ENCODE data around the gene C19orf85. TPM values are rescaled to one million over a fixed set of nuclear protein-coding genes. Genes with fewer than 3 reads are reported as not detected.

Gene C19orf85
- total and polyA plus RNA-seq, 2 experiments from 2014 or later = not detected

DNA sequence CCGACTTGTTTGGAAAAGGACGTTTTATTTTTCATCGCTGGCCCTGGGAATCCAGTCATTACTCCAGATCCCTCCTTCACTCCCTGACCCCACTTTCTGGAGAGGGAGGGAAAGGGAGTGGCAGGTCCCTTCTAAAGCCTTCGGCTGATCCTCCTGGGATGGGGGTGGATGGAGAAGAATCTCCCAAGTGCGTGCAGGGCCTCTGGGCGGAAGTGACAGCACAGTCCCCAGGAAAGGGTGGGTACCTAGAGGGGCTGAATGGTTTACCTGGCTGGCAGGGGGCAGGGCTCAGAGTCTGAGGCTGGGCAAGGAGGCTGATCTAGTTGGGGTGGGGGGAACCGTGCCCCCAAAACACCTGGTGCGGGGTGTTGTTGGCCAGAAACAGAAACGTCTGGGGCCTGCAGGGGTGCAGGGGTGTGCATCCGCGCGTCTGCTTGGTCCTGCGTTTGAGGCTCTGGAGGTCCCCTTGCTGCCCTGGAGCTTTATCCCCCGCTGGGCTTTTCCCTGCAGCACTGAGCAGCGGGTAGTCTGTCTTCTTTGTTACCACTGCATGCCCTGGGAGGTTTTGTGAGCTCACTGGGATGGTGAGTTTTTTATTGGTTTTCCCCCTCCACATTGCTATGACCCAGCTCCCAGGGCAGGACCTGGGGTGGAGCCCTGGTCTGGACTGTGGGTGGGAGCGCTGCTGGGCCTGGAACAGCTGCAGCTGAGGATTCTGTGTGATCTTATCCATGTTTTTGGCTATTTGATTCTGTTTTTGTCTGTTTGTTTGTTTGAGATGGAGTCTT is 8.9 kb upstream of the C19orf85 start:
- Histone ChIP-seq H3K27me3 (replicated peaks; ENCODE audit: insufficient read depth) (no peaks in the 10 kb centered on the region), H3K9me3 (ENCODE audit: low read depth) (no peaks in the 10 kb centered on the region), H2AFZ (no peak overlapping the region), H4K20me1 (ENCODE audit: insufficient read depth) (no peaks in the 10 kb centered on the region), H3K36me3 (ENCODE audit: low read depth) (no peaks in the 10 kb centered on the region), H3K9me2 (ENCODE audit: insufficient read depth) (no peaks in the 10 kb centered on the region), H3K4me2 (ENCODE audit: unreplicated experiment) (no peak overlapping the region), H3K9ac (no peak overlapping the region), H3K4me3 (no peak overlapping the region), H3K79me2 (ENCODE audit: insufficient read depth) (peaks cover 12% of the 10 kb centered on the region), H3F3A (ENCODE audit: insufficient read depth) (no peaks in the 10 kb centered on the region; the same call in 1 of the 2 replicates), H3K27ac (no peak overlapping the region), H3K4me1 (ENCODE audit: insufficient read depth) (peaks cover 13% of the 10 kb centered on the region; the same call in 1 of the 2 replicates)
- peak; percentile 38 for DNase-seq
- 60 to 61% methylated on average over 16 of the region's 16 CpGs for WGBS, 2 experiments (ENCODE audit: low coverage in 1 of 2, low lambda C conversion rate in 2 of 2, missing lambda C conversion rate in 2 of 2)
- in situ Hi-C loops (cut with MboI) = no loop called here
- TF ChIP-seq EZH2 (IDR thresholded peaks at IDR 0.05; ENCODE audit: insufficient read depth, poor library complexity, severe bottlenecking) (no peak), EZH2phosphoT487 (IDR thresholded peaks at IDR 0.05; ENCODE audit: insufficient read depth, low read depth) (no peak)

DNA sequence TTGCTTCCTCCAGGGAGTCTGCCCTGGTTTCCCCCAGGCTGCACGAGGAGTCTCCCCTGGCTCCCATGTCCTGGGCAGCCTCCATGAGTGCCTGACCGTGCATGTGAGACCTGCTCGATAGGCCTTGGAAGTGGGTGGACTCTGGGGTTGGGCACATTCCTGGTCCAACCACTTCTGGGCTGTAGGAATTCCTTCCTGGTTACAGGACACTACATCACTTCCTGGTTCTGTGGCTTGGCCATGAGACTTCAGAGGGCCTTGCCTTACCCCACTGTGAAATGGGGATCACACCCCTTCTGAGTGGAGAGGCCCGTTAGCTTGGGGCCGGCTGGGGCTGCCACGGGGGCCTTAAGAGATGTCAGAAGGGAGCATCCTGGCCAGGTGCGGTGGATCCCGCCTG is 7.9 kb upstream of the C19orf85 start:
- in situ Hi-C loops (cut with MboI) = no loop called here
- 73 to 76% methylated on average over 8 of the region's 8 CpGs for WGBS, 2 experiments (ENCODE audit: low coverage in 1 of 2, low lambda C conversion rate in 2 of 2, missing lambda C conversion rate in 2 of 2)

DNA sequence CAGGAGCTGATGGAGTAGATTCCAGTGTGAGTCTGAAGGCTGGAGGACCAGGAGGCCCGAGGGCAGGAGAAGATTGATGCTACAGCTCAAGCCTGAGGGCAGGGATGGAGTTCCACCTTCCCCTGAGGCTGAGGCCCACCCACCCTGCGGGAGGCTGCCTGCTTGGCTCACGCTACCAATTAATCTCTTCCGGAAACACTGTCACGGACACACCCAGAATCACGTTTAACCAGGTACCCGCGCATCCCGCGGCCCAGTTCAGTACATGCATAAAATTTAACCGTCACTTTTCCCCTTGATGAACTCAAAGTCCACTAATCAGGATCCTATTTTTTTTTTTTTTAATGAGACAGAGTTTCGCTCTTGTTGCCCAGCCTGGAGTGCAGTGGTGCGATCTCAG is 6.7 kb upstream of the C19orf85 start:
- H3K36me3 ChIP-seq (ENCODE audit: low read depth) = no peaks in the 10 kb centered on the region
- H3K27me3 ChIP-seq (replicated peaks; ENCODE audit: insufficient read depth) = no peaks in the 10 kb centered on the region
- H3K4me3 ChIP-seq = no peak overlapping the region
- H3K9me3 ChIP-seq (ENCODE audit: low read depth) = no peaks in the 10 kb centered on the region
- no peak overlapping the region for H2AFZ ChIP-seq
- WGBS, 2 experiments (ENCODE audit: low coverage in 1 of 2, low lambda C conversion rate in 2 of 2, missing lambda C conversion rate in 2 of 2) = 80 to 84% methylated on average over 13 of the region's 13 CpGs
- H4K20me1 ChIP-seq (ENCODE audit: insufficient read depth) = no peaks in the 10 kb centered on the region
- H3K27ac ChIP-seq = no peak overlapping the region
- TF ChIP-seq EZH2phosphoT487 (IDR thresholded peaks at IDR 0.05; ENCODE audit: insufficient read depth, low read depth) (no peak), EZH2 (IDR thresholded peaks at IDR 0.05; ENCODE audit: insufficient read depth, poor library complexity, severe bottlenecking) (no peak)
- H3F3A ChIP-seq (ENCODE audit: insufficient read depth) = no peaks in the 10 kb centered on the region
- no peak overlapping the region for H3K4me2 ChIP-seq (ENCODE audit: unreplicated experiment)
- no peak overlapping the region for H3K9ac ChIP-seq
- H3K79me2 ChIP-seq (ENCODE audit: insufficient read depth) = no peaks in the 10 kb centered on the region
- DNase-seq = no peak
- in situ Hi-C loops (cut with MboI) = no loop called here
- no peaks in the 10 kb centered on the region for H3K9me2 ChIP-seq (ENCODE audit: insufficient read depth)
- H3K4me1 ChIP-seq (ENCODE audit: insufficient read depth) = peaks cover 13% of the 10 kb centered on the region

More for the DNA sequence above, 7.9 kb upstream of the C19orf85 start:
- H3K27ac ChIP-seq = no peak overlapping the region
- H2AFZ ChIP-seq = no peak overlapping the region; the same call in 1 of the 2 replicates
- H3K4me2 ChIP-seq (ENCODE audit: unreplicated experiment) = no peak overlapping the region
- no peaks in the 10 kb centered on the region for H3K9me3 ChIP-seq (ENCODE audit: low read depth)
- no peaks in the 10 kb centered on the region; the same call in 1 of the 2 replicates for H3F3A ChIP-seq (ENCODE audit: insufficient read depth)
- H3K27me3 ChIP-seq (replicated peaks; ENCODE audit: insufficient read depth) = no peaks in the 10 kb centered on the region
- no peaks in the 10 kb centered on the region for H4K20me1 ChIP-seq (ENCODE audit: insufficient read depth)
- H3K36me3 ChIP-seq (ENCODE audit: low read depth) = no peaks in the 10 kb centered on the region
- peaks cover 3% of the 10 kb centered on the region for H3K79me2 ChIP-seq (ENCODE audit: insufficient read depth)
- DNase-seq = peak; percentile 67
- no peak for TF ChIP-seq EZH2phosphoT487 (IDR thresholded peaks at IDR 0.05; ENCODE audit: insufficient read depth, low read depth)
- TF ChIP-seq EZH2 (IDR thresholded peaks at IDR 0.05; ENCODE audit: insufficient read depth, poor library complexity, severe bottlenecking) = no peak
- H3K9me2 ChIP-seq (ENCODE audit: insufficient read depth) = no peaks in the 10 kb centered on the region
- H3K4me1 ChIP-seq (ENCODE audit: insufficient read depth) = peaks cover 11% of the 10 kb centered on the region
- no peak overlapping the region for H3K4me3 ChIP-seq
- H3K9ac ChIP-seq = no peak overlapping the region

DNA sequence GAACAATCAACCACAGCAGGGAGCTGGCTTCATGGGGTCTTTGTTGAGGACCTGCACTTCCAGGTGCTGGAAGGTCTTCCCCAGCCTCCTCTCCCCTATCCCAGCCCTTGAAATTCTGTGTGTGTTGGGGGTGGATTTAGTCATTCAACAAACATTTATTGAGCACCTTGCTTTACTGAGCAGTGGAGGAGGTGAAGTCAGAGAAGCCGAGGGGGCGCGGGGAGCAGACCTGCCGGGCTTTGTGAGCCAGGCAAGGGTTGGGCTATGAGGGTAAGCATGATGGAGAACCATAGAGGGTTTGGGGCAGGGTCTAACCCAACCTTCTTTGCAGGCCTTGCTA is 3.5 kb upstream of the C19orf85 start:
- Histone ChIP-seq H3K27me3 (replicated peaks; ENCODE audit: insufficient read depth) (no peaks in the 10 kb centered on the region), H3K79me2 (ENCODE audit: insufficient read depth) (no peaks in the 10 kb centered on the region), H3K4me3 (no peak overlapping the region), H3K9me2 (ENCODE audit: insufficient read depth) (no peaks in the 10 kb centered on the region), H3K27ac (no peak overlapping the region), H4K20me1 (ENCODE audit: insufficient read depth) (no peaks in the 10 kb centered on the region), H3K36me3 (ENCODE audit: low read depth) (no peaks in the 10 kb centered on the region), H3K9me3 (ENCODE audit: low read depth) (no peaks in the 10 kb centered on the region), H2AFZ (peak overlapping the region; percentile 66), H3K4me2 (ENCODE audit: unreplicated experiment) (peak overlapping the region; percentile 46), H3K4me1 (ENCODE audit: insufficient read depth) (peaks cover 9% of the 10 kb centered on the region), H3F3A (ENCODE audit: insufficient read depth) (no peaks in the 10 kb centered on the region), H3K9ac (no peak overlapping the region)
- no peak for DNase-seq
- in situ Hi-C loops (cut with MboI) = no loop called here
- WGBS, 2 experiments (ENCODE audit: low coverage in 1 of 2, low lambda C conversion rate in 2 of 2, missing lambda C conversion rate in 2 of 2) = 6 to 11% methylated on average over 4 of the region's 4 CpGs
- TF ChIP-seq EZH2 (IDR thresholded peaks at IDR 0.05; ENCODE audit: insufficient read depth, poor library complexity, severe bottlenecking) = no peak
- no peak for TF ChIP-seq EZH2phosphoT487 (IDR thresholded peaks at IDR 0.05; ENCODE audit: insufficient read depth, low read depth)
